Parathyroid adenoma (tissue), 2 donors: ENCODE data around the gene ADAM11.

ENCODE experiments used
- H2AFZ ChIP-seq: fragments of 300-600 bp; sonication (generic); one replicate; pipeline ENCODE4 v1.7.0; 2017; ENCODE audit warnings: antibody characterized with exemption, mild to moderate bottlenecking
- H3K27ac ChIP-seq: fragments of 300-600 bp; sonication (generic); one replicate; pipeline ENCODE4 v1.7.0; 2017
- H3K27me3 ChIP-seq: fragments of 300-600 bp; sonication (generic); one replicate; pipeline ENCODE4 v1.7.0; 2017; ENCODE audit warnings: low read length; ENCODE audit not compliant: control insufficient read depth, insufficient read depth
- H3K36me3 ChIP-seq: fragments of 300-600 bp; sonication (generic); one replicate; pipeline ENCODE4 v1.7.0; 2017; ENCODE audit warnings: low read length; ENCODE audit not compliant: control insufficient read depth, insufficient read depth
- H3K4me1 ChIP-seq: fragments of 300-600 bp; sonication (generic); one replicate; pipeline ENCODE4 v1.7.0; 2017; ENCODE audit warnings: control low read depth
- H3K4me2 ChIP-seq: fragments of 300-600 bp; sonication (generic); one replicate; pipeline ENCODE4 v1.7.0; 2017; ENCODE audit warnings: low read length
- H3K4me3 ChIP-seq: fragments of 300-600 bp; sonication (generic); one replicate; pipeline ENCODE4 v1.7.0; 2017; ENCODE audit warnings: low read depth, low read length
- H3K79me2 ChIP-seq: fragments of 300-600 bp; sonication (generic); one replicate; pipeline ENCODE4 v1.7.0; 2017; ENCODE audit warnings: control low read depth
- H3K9ac ChIP-seq: fragments of 300-600 bp; sonication (generic); one replicate; pipeline ENCODE4 v1.7.0; 2017; ENCODE audit warnings: mild to moderate bottlenecking
- H3K9me3 ChIP-seq: fragments of 300-600 bp; sonication (generic); one replicate; pipeline ENCODE4 v1.7.0; 2017; ENCODE audit warnings: low read length; ENCODE audit not compliant: control insufficient read depth
- CTCF ChIP-seq: fragments of 300-600 bp; sonication (generic); IDR thresholded peaks from one replicate; pipeline ENCODE4 v1.7.0; 2017; ENCODE audit warnings: antibody characterized with exemption, mild to moderate bottlenecking
- donor health status: primary hyperparathyroidism.

Gene ADAM11

GRCh38 chr17:44773140-44773539, 14.4 kb downstream of the ADAM11 start:
- no peak for TF ChIP-seq CTCF
- no peak overlapping the region for H3K4me3 ChIP-seq
- no peak overlapping the region for H3K9ac ChIP-seq
- no peaks in the 10 kb centered on the region for H3K36me3 ChIP-seq
- no peak overlapping the region for H3K27ac ChIP-seq
- H3K4me1 ChIP-seq = no peaks in the 10 kb centered on the region
- H3K79me2 ChIP-seq = no peaks in the 10 kb centered on the region
- no peak overlapping the region for H3K4me2 ChIP-seq
- no peak overlapping the region for H2AFZ ChIP-seq
- H3K27me3 ChIP-seq = no peaks in the 10 kb centered on the region
- H3K9me3 ChIP-seq = no peaks in the 10 kb centered on the region

GRCh38 chr17:44774271-44775135, 15.7 kb downstream of the ADAM11 start:
- Histone ChIP-seq H3K4me2 (peak overlapping the region; percentile 90), H2AFZ (peak overlapping the region; percentile 69), H3K36me3 (no peaks in the 10 kb centered on the region), H3K27me3 (no peaks in the 10 kb centered on the region), H3K4me3 (peak overlapping the region; percentile 46), H3K4me1 (no peaks in the 10 kb centered on the region), H3K27ac (peak overlapping the region; percentile 3), H3K79me2 (no peaks in the 10 kb centered on the region), H3K9me3 (no peaks in the 10 kb centered on the region), H3K9ac (no peak overlapping the region)
- TF ChIP-seq CTCF = peak; percentile 99

GRCh38 chr17:44775136-44775837, 16.5 kb downstream of the ADAM11 start:
- Histone ChIP-seq H3K4me2 (peak overlapping the region; percentile 90), H3K4me1 (no peaks in the 10 kb centered on the region), H3K4me3 (peak overlapping the region; percentile 46), H2AFZ (peak overlapping the region; percentile 69), H3K9ac (no peak overlapping the region), H3K27ac (peak overlapping the region; percentile 3), H3K27me3 (no peaks in the 10 kb centered on the region), H3K36me3 (no peaks in the 10 kb centered on the region), H3K9me3 (no peaks in the 10 kb centered on the region), H3K79me2 (no peaks in the 10 kb centered on the region)
- TF ChIP-seq CTCF = no peak

GRCh38 chr17:44775838-44776621, 17.2 kb downstream of the ADAM11 start:
- Histone ChIP-seq H3K36me3 (no peaks in the 10 kb centered on the region), H3K4me2 (peak overlapping the region; percentile 90), H3K4me3 (peak overlapping the region; percentile 46), H3K9ac (no peak overlapping the region), H3K79me2 (no peaks in the 10 kb centered on the region), H3K9me3 (no peaks in the 10 kb centered on the region), H3K4me1 (no peaks in the 10 kb centered on the region), H3K27me3 (no peaks in the 10 kb centered on the region), H3K27ac (no peak overlapping the region), H2AFZ (peak overlapping the region; percentile 69)
- TF ChIP-seq CTCF = no peak
